ENCODE results near the gene AGBL4.

AGBL4 gene

DNA sequence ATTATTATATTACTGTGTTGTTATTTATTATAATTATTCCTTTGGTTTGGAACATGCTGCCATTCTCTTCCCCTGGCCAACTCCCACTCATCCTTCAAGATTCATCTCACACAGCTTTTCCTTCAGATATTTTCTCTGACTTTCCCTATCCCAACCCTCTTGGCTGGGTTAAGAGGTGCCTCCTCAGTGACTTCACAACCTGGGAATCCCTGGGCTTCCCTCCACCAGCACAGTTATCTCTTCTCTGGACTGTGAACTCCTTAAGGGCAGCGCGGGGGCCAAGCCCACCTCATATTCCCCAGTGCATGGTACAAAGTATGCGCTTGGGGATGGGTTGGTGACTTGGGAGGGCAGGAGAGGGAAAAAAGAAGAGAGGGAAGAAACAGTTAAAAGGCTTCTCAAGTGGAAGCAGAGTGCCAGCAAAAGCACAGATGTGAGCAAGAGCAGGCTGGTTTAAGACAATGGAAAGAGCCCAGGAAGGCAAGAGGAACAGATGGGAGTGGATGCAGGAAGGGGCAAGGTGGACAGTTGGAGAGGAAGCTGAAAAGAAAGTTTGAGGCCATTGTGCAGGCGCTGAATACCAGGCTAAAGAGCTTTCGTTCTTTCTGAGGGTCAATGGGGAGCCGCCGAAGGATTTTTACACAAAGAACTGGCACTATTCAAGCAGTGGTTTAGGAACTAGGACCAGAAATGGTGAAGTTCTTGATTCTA, 1379.4 kb downstream of the AGBL4 start:
- in situ Hi-C loops (cut with HindIII; ENCODE audit: low sequenced_read_pairs): no loop called here
- H3K4me3 ChIP-seq (ENCODE audit: low read depth, low read length): no peak overlapping the region
- TF ChIP-seq, protein P1, sequence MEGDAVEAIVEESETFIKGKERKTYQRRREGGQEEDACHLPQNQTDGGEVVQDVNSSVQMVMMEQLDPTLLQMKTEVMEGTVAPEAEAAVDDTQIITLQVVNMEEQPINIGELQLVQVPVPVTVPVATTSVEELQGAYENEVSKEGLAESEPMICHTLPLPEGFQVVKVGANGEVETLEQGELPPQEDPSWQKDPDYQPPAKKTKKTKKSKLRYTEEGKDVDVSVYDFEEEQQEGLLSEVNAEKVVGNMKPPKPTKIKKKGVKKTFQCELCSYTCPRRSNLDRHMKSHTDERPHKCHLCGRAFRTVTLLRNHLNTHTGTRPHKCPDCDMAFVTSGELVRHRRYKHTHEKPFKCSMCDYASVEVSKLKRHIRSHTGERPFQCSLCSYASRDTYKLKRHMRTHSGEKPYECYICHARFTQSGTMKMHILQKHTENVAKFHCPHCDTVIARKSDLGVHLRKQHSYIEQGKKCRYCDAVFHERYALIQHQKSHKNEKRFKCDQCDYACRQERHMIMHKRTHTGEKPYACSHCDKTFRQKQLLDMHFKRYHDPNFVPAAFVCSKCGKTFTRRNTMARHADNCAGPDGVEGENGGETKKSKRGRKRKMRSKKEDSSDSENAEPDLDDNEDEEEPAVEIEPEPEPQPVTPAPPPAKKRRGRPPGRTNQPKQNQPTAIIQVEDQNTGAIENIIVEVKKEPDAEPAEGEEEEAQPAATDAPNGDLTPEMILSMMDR (IDR thresholded peaks at IDR 0.05; ENCODE audit: low read depth, low read length): no peak
- DNase-seq (ENCODE audit: low read depth, low spot score): no peak

DNA sequence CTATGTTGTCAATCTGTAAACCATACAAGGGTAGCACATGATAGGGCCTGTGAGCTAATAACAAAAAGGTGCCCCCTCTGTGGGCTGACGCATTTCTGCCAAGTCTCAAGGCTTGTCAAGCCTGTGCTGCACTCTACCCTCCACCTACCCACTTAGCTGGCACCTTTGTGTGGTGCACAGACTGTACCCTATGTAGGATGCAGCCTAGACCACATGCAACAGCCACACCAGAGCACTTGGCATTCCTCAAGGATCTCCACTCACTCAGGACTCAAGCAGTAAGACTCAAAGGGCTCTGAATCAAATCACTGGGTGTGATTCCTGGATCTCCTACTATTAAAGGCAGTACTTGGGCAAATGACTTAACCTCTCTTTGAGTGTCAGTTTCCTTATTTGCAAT, 1380.6 kb downstream of the AGBL4 start:
- H3K4me3 ChIP-seq (ENCODE audit: low read depth, low read length): no peak overlapping the region
- no peak for DNase-seq (ENCODE audit: low read depth, low spot score)
- in situ Hi-C loops (cut with HindIII; ENCODE audit: low sequenced_read_pairs): no loop called here
- TF ChIP-seq, protein P1 (IDR thresholded peaks at IDR 0.05; ENCODE audit: low read depth, low read length): no peak

- TF ChIP-seq, protein P1 (IDR thresholded peaks at IDR 0.05; ENCODE audit: low read depth, low read length): no peak
- in situ Hi-C loops (cut with HindIII; ENCODE audit: low sequenced_read_pairs): no loop called here
- no peak for DNase-seq (ENCODE audit: low read depth, low spot score)
- H3K4me3 ChIP-seq (ENCODE audit: low read depth, low read length): no peak overlapping the region
These were observed 1382.8 kb downstream of the AGBL4 start for GRCh38 chr1:48640836-48641492.

- in situ Hi-C loops (cut with HindIII; ENCODE audit: low sequenced_read_pairs): no loop called here
- H3K4me3 ChIP-seq (ENCODE audit: low read depth, low read length): no peak overlapping the region
- TF ChIP-seq, protein P1 (IDR thresholded peaks at IDR 0.05; ENCODE audit: low read depth, low read length): no peak
- DNase-seq (ENCODE audit: low read depth, low spot score): no peak
These were observed 1393.9 kb downstream of the AGBL4 start for GRCh38 chr1:48629867-48630266.

- TF ChIP-seq, protein P1 (IDR thresholded peaks at IDR 0.05; ENCODE audit: low read depth, low read length): no peak
- no peak overlapping the region for H3K4me3 ChIP-seq (ENCODE audit: low read depth, low read length)
- in situ Hi-C loops (cut with HindIII; ENCODE audit: low sequenced_read_pairs): no loop called here
- DNase-seq (ENCODE audit: low read depth, low spot score): no peak
These were observed 1396.3 kb downstream of the AGBL4 start for GRCh38 chr1:48627486-48627885.

DNA sequence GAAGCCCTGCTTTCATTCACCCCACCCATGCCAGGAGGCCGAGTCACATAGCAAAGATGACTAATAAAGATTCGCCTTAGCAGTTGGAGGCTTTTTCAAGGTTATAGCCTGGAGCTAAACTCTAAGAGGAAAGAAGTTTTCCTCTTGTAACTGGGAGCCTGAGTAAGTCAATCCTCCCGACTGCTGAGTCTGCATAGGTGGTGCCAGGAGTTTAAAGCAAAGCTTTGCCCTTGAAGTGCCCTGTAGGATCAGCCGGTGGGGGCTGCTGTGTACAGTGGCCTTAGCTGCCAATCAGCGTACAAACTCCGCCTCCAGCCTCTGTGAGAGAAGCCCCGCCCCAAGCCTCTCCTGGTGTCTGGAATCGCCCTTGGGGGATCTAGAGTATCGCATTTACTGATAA, 1404.2 kb downstream of the AGBL4 start:
- in situ Hi-C loops (cut with HindIII; ENCODE audit: low sequenced_read_pairs): no loop called here

More for the DNA sequence above, 1404.2 kb downstream of the AGBL4 start:
- DNase-seq (ENCODE audit: low read depth, low spot score): peak; percentile 5
- no peak overlapping the region for H3K4me3 ChIP-seq (ENCODE audit: low read depth, low read length)
- TF ChIP-seq, protein P1 (IDR thresholded peaks at IDR 0.05; ENCODE audit: low read depth, low read length): no peak
